B cell (primary cell): Measurements from ENCODE around the gene ADH1A. TPM values are rescaled to one million over a fixed set of nuclear protein-coding genes. Genes with fewer than 3 reads are reported as not detected.

Experiments
- ATAC-seq: fragments of 200-7000 bp; cut with Tn5 transposase; one replicate; pipeline ENCODE4 v1.10.0; 2021; ENCODE audit warnings: low read depth, mild to moderate bottlenecking, moderate number of reproducible peaks, moderate library complexity
- CTCF ChIA-PET: fragments of 350-600 bp; sonication (Branson Sonifier 250); formaldehyde crosslinking; loops from one replicate; lab custom pipeline; 2021; ENCODE audit warnings: antibody characterized with exemption, inconsistent platforms; lab: Charles Lee
- POLR2A ChIA-PET: fragments of 350-600 bp; sonication (Branson Sonifier 250); formaldehyde crosslinking; loops from one replicate; lab custom pipeline; 2021; ENCODE audit warnings: antibody characterized with exemption; lab: Charles Lee
- DNase-seq: peaks from one replicate; pipeline ENCODE4 v3.0.0; 2013
- H2AFZ ChIP-seq: 2 replicates; pipeline ENCODE4 v1.6.1; 2012; ENCODE audit warnings: mild to moderate bottlenecking, low read depth, low read length; ENCODE audit not compliant: insufficient read depth, poor library complexity, severe bottlenecking
- H3K27ac ChIP-seq, 2 donors: 1 replicate in 1 of 2; 2 replicates in 1 of 2; pipeline ENCODE4 v1.5.1; 2012 to 2013; ENCODE audit warnings: low read length in 2 of 2, mild to moderate bottlenecking in 2 of 2, moderate library complexity in 1 of 2
- H3K27me3 ChIP-seq, 4 experiments: fragments of 200-600 bp in 1 of 4; sonication (generic) in 1 of 4; replicated peaks in 1 of 4; 1 replicate in 2 of 4; 2 replicates in 2 of 4; pipeline versions ENCODE4 v1.6.1 to v1.7.0; 2013 to 2016; ENCODE audit warnings: low read length in 3 of 4, mild to moderate bottlenecking in 2 of 4, mixed read lengths in 1 of 4, moderate library complexity in 1 of 4; ENCODE audit not compliant: insufficient read depth in 4 of 4, control insufficient read depth in 3 of 4; ENCODE audit errors: control extremely low read depth in 1 of 4
- H3K36me3 ChIP-seq, 2 experiments: replicated peaks in 1 of 2; 1 replicate in 1 of 2; 2 replicates in 1 of 2; pipeline versions ENCODE4 v1.6.1 to v1.7.1; 2013; ENCODE audit warnings: low read length in 1 of 2; ENCODE audit not compliant: insufficient read depth in 2 of 2, control insufficient read depth in 1 of 2; ENCODE audit errors: control extremely low read depth in 1 of 2, extremely low read depth in 1 of 2
- H3K4me1 ChIP-seq, 2 donors: fragments of 200-600 bp in 1 of 2; sonication (generic) in 1 of 2; 1 replicate in 1 of 2; 2 replicates in 1 of 2; pipeline versions ENCODE4 v1.5.1 to v1.6.1; 2013 to 2017; ENCODE audit warnings: low read length in 2 of 2; ENCODE audit not compliant: control insufficient read depth in 2 of 2, insufficient read depth in 2 of 2
- H3K4me2 ChIP-seq: replicated peaks from 2 replicates; pipeline ENCODE3; 2012; ENCODE audit warnings: mild to moderate bottlenecking, low read depth, low read length; ENCODE audit not compliant: poor library complexity, severe bottlenecking
- H3K4me3 ChIP-seq, 5 experiments: fragments of 200-600 bp in 1 of 5; sonication (generic) in 1 of 5; 1 replicate in 3 of 5; 2 replicates in 2 of 5; pipeline versions ENCODE4 v1.5.1 to v1.7.0; 2011 to 2016; ENCODE audit warnings: low read length in 4 of 5, mild to moderate bottlenecking in 4 of 5, low read depth in 2 of 5, control low read depth in 1 of 5, moderate library complexity in 1 of 5; ENCODE audit not compliant: insufficient read depth in 1 of 5; ENCODE audit errors: control extremely low read depth in 1 of 5, extremely low read depth in 1 of 5
- H3K79me2 ChIP-seq: fragments of 200-600 bp; sonication (generic); one replicate; pipeline ENCODE4 v1.6.0; 2016; ENCODE audit warnings: low read length; ENCODE audit not compliant: control insufficient read depth, insufficient read depth
- H3K9ac ChIP-seq: fragments of 200-600 bp; sonication (generic); 2 replicates; pipeline ENCODE4 v1.6.1; 2017; ENCODE audit warnings: mild to moderate bottlenecking, low read length, moderate library complexity
- H3K9me3 ChIP-seq, 3 donors: one replicate each; pipeline versions ENCODE4 v1.6.1 to v1.7.1; 2013; ENCODE audit warnings: low read length in 2 of 3; ENCODE audit not compliant: control insufficient read depth in 2 of 3, insufficient read depth in 1 of 3; ENCODE audit errors: control extremely low read depth in 1 of 3
- H4K20me1 ChIP-seq: 2 replicates; pipeline ENCODE4 v1.6.0; 2012; ENCODE audit warnings: mild to moderate bottlenecking, low read length; ENCODE audit not compliant: insufficient read depth, control insufficient read depth, poor library complexity, severe bottlenecking
- H3K27ac Mint-ChIP-seq: one replicate; pipeline ENCODE4 v1.8.0; 2021; ENCODE audit warnings: mixed read lengths
- H3K27me3 Mint-ChIP-seq: one replicate; pipeline ENCODE4 v1.8.0; 2021; ENCODE audit warnings: mixed read lengths
- H3K4me1 Mint-ChIP-seq: one replicate; pipeline ENCODE4 v1.8.0; 2021; ENCODE audit warnings: mixed read lengths
- H3K4me3 Mint-ChIP-seq: one replicate; pipeline ENCODE4 v1.8.0; 2021; ENCODE audit warnings: mixed read lengths
- H3K9me3 Mint-ChIP-seq: one replicate; pipeline ENCODE4 v1.8.0; 2022; ENCODE audit warnings: mixed read lengths; ENCODE audit not compliant: insufficient read depth
- CTCF ChIP-seq: fragments of 200-600 bp; IDR thresholded peaks from one replicate; pipeline ENCODE4 v1.8.0; 2022; ENCODE audit warnings: antibody characterized with exemption, mild to moderate bottlenecking
- EZH2 ChIP-seq: IDR thresholded peaks from 2 replicates; pipeline ENCODE4 v1.6.1; 2012; ENCODE audit warnings: borderline replicate concordance, low read depth, mild to moderate bottlenecking, moderate library complexity, low read length; ENCODE audit not compliant: insufficient read depth, poor library complexity, severe bottlenecking
- WGBS: methylation state at CpG from one replicate; pipeline ENCODE4 v1.1.5; 2013; ENCODE audit warnings: missing lambda C conversion rate; ENCODE audit not compliant: insufficient coverage; 5-methylcytosine and 5-hydroxymethylcytosine counted together
- intact Hi-C: fragments of 100-400 bp; cut with micrococcal nuclease; formaldehyde crosslinking; loops from one replicate; pipeline ENCODE4 v1.10.0; 2022
- polyA plus RNA-seq: library from polyadenylated mRNA; depleted of rRNA; stranded (reverse); fragments of >200 nt; gene quantifications from 2 replicates; pipeline ENCODE4 v1.2.3, GENCODE V29; 2012
- total RNA-seq, 2 donors: library from RNA; stranded (reverse); fragments of 120-200 nt in 1 of 2; gene quantifications; 1 replicate in 1 of 2; 2 replicates in 1 of 2; pipeline versions ENCODE4 v1.2.3 to v1.2.4, GENCODE V29; 2013 to 2022

ADH1A gene
- total and polyA plus RNA-seq, 2 donors (not counting 1 experiment from before 2014, with no cell fraction given), result not detected

GRCh38 chr4:99336553-99336952 lies 45.8 kb upstream of the ADH1A start:
- no peak overlapping the region for H3K9ac ChIP-seq
- H3K4me1 Mint-ChIP-seq, result no peaks in the 10 kb centered on the region
- H3K4me3 ChIP-seq, result no peak overlapping the region
- H3K79me2 ChIP-seq, result no peaks in the 10 kb centered on the region
- WGBS, result no CpG with 5 or more reads among the region's 4 CpGs
- ATAC-seq (no peak), DNase-seq (no peak)
- no peak overlapping the region for H2AFZ ChIP-seq
- no peaks in the 10 kb centered on the region for H3K4me1 ChIP-seq
- TF ChIP-seq EZH2 (no peak), CTCF (no peak)
- H3K27me3 ChIP-seq, result no peaks in the 10 kb centered on the region
- H3K27ac Mint-ChIP-seq, result no peak overlapping the region
- CTCF ChIA-PET, result no interaction called here
- no peaks in the 10 kb centered on the region for H4K20me1 ChIP-seq
- H3K4me2 ChIP-seq, result no peak overlapping the region
- peaks cover 5% of the 10 kb centered on the region for H3K27me3 Mint-ChIP-seq
- no peak overlapping the region for H3K4me3 Mint-ChIP-seq
- no peaks in the 10 kb centered on the region for H3K36me3 ChIP-seq
- H3K27ac ChIP-seq, result no peak overlapping the region
- H3K9me3 Mint-ChIP-seq, result no peaks in the 10 kb centered on the region
- POLR2A ChIA-PET, result no interaction called here
- intact Hi-C loops, result no loop called here
- H3K9me3 ChIP-seq, result no peaks in the 10 kb centered on the region

GRCh38 chr4:99334880-99335279 lies 44.1 kb upstream of the ADH1A start:
- no peak for DNase-seq
- Mint-ChIP-seq H3K4me1 (no peaks in the 10 kb centered on the region), H3K4me3 (no peak overlapping the region), H3K27ac (no peak overlapping the region), H3K27me3 (peaks cover 5% of the 10 kb centered on the region), H3K9me3 (no peaks in the 10 kb centered on the region)
- Histone ChIP-seq H3K4me3 (no peak overlapping the region), H3K79me2 (no peaks in the 10 kb centered on the region), H3K4me1 (no peaks in the 10 kb centered on the region), H3K9me3 (no peaks in the 10 kb centered on the region), H3K27ac (no peak overlapping the region), H3K27me3 (no peaks in the 10 kb centered on the region), H2AFZ (no peak overlapping the region), H3K36me3 (no peaks in the 10 kb centered on the region), H3K9ac (no peak overlapping the region), H4K20me1 (no peaks in the 10 kb centered on the region), H3K4me2 (no peak overlapping the region)
- 60% methylated on average over 1 of the region's 1 CpG for WGBS
- ChIA-PET CTCF (no interaction called here), POLR2A (no interaction called here)
- TF ChIP-seq EZH2 (no peak), CTCF (no peak)
- ATAC-seq, result no peak
- intact Hi-C loops, result no loop called here
